GM19239 (cell line): Measurements from ENCODE around the gene XRCC4.
"Not testable (repeated sequence)": the region's sequence is repeated elsewhere in the genome, so short reads cannot be mapped to it uniquely, and the experiment has no call there.

Source experiments
- DNase-seq: peaks from one replicate; pipeline ENCODE4 v3.0.0; 2011; ENCODE audit warnings: low spot score; ENCODE audit not compliant: insufficient read length
- FAIRE-seq: peaks from 2 replicates; lab custom pipeline; 2011; peaks lifted over from hg19 to GRCh38; lab: Jason Lieb, UNC

Gene XRCC4

DNA sequence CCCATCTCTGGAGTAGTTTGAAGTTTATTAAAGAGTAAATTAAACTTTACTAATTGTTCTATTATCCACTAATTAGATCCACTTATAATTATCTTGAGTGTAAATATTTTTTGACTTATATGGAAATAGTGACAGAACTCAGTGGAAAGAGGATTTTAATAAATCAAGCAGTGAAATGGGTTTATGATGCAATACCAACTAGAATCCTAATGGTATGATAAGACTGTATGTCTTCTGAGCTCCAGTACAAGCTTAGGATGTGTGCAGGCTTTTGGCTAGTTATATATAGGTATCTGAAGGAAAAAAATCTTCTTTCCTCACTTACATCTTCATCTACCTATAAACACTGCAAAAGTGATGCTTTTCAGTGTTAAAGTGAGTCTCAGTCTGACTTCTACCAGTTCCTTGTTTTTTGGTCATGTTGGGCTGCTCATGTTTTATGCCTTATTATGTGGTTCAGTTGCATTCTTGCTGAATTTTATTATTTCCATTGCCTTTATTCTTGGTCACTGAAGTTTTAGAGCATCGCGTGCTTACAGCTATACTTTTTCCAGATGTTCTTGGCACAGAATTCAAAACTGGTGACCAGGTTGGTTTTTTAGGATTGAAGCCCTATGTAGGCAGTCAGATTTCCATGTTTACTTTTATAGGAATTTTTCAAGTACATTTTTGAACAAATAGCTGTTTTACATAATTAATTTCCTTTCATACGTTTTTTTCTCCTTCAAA, 30.5 kb downstream of the XRCC4 start:
- no peak for FAIRE-seq
- DNase-seq, result no peak

DNA sequence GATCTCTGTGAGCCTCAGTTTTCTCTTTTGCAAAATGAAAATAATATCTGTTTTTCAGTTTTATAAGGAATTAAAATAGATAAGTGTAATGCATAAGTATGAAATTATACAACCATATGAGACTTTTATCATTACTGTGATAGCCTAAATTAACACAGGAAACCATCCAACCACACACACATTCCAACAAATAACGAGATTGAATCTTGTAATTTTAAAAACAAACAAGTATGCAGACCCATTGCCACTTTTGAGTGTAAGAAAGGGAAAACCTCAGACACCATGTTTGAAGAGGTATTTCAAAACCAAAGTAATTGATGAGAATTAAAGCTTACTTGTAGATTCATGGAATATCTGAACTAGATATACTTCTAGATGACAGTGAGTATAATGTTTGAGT, 32.0 kb downstream of the XRCC4 start:
- FAIRE-seq, result no peak
- no peak for DNase-seq

DNA sequence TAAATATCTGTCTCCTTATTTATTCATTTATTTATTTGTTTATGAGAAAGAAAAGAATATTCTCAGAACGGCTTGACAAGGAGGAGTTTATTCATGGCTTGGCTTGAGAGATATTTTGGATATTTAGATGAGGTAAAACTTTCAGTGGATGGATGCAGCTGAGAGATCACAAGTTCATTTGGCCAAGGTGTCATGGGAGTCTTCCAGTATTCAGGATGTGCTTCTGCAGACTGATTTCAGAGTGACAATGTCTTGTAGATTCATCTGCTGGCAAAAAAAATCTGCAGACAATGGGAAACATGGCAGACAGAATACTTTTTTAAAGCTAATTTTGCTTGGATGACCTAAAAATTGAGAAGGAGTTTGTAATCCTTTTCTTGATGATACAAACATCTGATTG, 38.5 kb downstream of the XRCC4 start:
- FAIRE-seq, result no peak
- no peak for DNase-seq

DNA sequence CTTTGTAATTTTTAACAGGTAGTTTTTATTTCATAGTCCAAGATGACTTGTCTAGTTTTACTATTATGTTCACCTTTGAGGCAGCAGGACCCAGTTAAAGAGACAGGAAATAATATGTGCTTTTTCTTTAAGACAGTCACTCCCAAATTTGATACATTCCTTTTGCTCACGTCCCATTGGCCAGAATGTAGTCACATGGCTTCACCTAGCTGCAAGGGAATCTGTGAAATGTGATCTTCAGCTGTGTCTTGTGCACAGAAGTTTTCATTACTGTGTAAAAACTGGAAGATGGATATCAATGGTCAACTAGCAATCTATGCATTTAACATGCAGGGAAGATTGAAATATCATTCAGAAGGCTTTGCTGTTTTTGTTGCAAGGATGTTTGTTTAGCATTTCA, 41.1 kb downstream of the XRCC4 start:
- DNase-seq, result no peak
- no peak for FAIRE-seq

DNA sequence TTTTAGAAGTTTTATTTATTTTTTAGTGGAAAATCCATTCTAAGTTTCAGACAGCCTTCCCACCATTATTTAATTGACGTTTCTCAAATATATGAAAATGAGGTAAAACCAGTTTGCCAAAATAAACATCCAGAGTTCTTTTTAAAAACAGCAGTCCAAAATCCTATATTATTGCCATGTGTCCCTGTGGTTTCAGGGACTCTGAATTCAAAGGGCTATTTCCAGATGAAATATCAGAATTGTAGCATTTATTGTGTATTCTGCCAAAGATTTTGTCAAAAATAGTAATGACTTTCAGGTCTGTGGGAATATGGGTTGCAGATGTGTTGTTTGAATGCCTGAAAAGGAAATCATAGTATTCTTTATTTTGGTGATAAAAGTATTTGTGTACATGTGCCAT, 41.6 kb downstream of the XRCC4 start:
- no peak for FAIRE-seq

DNA sequence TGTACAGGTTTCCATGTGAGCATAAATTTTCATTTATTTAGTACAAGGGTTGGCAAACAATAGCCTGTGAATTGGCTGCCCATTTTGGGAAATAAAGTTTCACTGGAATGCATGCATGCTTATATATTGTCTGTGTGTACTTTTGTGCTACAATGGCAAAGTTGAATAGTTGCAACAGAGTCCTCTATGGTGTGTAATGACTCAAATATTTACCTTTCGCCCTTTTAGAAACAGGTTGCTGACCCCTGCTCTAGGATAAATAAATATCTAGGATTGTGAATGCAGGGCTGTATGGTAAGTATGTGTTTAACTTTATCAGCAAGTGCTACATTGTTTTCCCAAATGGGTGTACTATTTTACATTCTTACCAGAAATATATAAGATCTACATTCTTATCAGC, 47.2 kb downstream of the XRCC4 start:
- no peak for DNase-seq
- FAIRE-seq, result no peak

More for the DNA sequence above, 41.6 kb downstream of the XRCC4 start:
- no peak for DNase-seq

DNA sequence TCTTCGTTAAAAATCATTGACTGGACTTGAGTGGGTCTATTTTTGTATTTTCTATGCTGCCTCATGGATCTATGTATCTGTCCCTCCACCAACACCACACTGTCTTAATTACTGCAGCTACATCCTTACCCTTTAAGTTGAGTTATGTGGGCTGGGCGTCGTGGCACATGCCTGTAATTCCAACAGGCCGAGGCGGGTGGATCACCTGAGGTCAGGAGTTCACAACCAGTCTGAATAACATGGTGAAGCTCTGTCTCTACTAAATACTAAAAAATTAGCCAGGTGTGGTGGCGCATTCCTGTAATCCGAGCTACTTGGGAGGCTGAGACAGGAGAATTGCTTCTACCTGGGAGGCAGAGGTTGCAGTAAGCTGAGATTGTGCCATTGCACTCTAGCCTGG, 48.2 kb downstream of the XRCC4 start:
- no peak for DNase-seq
- no peak for FAIRE-seq

DNA sequence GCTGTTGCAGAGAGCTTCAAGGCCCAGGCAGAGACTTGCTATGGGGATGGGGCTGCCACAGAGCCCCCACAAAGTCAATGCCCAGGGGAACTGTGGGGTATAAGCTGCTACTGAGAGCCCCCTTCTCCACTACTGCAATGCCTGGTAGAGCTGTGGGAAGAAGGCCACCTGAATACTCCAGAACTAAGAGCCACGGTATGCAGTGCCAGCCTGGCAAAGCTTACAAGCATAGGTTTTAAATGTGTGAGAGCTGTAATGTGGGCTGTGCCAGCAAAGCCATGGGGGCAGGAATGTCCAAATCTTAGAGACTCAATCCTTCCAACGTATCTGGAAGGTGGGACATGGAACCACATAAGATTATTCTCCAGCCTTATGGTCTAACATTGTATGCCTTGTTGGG, 49.2 kb downstream of the XRCC4 start:
- DNase-seq, result no peak
- FAIRE-seq, result no peak

DNA sequence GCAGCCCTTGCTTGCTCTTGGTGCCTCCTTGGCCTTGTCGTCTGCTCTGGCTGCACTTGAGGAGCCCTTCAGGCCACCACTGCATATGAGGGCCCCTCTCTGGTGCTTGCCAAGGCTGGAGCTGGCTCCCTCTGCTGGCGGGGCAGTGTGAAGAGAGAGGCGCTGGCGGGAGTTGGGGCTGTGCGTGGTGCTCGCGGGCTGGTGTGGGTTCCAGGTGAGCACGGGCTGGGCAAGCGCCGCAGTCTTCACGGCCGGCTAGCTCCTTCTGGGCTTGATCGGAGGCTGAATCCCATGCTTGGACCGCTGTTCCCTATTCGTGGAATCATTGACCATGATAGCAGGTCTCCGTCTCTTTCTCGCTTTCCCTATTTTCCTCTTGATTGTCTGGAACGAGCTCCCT, 56.5 kb downstream of the XRCC4 start:
- FAIRE-seq, result no peak
- DNase-seq, result no peak

DNA sequence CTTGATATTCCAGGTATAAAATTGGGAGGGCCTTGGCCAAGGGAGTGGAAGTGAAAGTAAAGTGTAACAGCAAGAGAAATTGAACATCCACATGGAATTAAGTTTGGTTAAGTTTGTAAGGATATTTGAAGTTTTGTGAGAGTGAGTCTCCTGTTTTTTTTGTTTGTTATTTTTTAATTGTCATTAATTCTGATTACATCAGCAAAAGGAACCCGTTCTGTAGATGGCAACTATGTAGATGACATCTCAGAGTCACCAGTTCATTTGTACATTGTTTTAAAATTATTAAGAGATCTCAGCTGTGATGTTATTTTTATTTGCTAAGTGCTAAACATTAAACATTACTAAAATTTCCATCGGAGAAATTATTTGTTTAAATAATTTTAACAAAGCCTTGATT, 65.2 kb downstream of the XRCC4 start:
- DNase-seq (no peak), FAIRE-seq (no peak)

DNA sequence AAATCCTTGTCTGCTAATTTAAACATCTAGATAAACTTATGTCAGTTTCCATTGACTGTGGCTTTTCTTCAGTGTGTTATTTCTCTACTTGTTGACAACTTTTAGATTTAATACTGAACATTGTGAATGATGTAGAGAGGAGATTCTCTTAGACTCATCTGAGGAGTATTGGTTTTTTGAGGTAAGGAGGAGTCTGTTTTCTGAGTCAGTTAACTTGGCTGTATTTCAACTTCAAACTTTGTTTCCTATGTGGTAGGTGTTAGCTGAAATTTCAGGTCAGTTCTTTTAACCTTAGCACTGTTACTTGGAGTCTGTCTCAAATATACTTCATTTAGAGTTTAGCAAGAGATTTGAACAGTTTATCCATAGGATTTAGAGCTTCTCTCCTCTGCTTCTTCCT, 67.9 kb downstream of the XRCC4 start:
- FAIRE-seq, result no peak
- no peak for DNase-seq

DNA sequence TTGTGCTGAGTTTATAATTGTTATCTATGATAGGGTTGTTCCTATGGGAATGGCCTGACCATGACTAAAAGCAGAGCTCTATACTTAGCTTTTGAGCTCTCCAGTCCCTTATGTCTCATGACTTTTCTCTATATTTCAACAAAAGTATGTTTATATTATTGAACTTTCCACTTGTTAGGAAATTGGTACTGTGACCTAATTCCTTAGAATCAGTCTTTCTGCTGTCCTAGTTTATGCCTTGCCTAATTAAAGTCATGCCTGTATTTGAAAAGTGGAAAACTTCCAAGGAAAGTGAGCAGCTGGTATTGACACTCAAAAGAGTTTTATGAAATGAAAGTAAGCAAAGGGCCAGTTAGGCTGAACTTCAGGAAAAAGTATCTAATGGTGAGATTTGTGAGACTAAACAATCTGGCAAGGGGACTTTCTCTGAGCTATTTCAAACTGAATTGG, 68.6 kb downstream of the XRCC4 start:
- FAIRE-seq (no peak), DNase-seq (no peak)

DNA sequence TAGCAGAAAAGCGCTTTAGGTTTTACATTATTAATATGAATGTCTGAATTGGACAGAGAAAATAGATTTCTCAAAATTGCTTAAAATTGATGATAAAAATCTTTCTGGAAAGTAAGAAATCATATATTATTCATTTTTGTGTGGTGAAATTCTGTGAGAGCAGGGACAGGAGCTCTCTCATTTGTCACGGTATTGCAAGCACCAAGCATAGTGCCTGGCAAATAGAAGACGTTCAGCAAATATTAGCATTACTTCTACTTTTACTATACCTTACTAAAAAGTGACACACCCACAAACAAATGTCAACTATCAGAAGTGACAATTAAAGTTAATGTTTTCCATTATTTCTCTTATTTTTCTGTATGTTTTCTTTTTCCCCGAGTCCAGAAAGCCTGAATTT, 69.1 kb downstream of the XRCC4 start:
- FAIRE-seq, result no peak

DNA sequence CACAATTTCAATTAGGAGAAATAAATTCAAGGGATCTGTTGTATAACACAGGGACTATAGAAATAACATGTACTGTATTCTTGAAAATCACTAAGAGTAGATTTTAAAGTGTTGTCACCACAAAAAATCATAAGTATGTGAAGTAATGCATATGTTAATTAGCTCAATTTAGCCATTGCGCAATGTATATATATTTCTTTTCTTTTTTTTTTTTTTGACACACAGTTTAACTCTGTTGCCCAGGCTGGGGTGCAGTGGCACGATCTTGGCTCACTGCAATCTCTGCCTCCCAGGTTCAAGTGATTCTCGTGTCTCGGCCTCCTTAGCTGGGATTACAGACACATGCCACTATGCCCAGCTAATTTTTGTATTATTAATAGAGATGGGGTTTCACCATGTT, 70.2 kb downstream of the XRCC4 start:
- DNase-seq (no peak), FAIRE-seq (no peak)

More for the DNA sequence above, 69.1 kb downstream of the XRCC4 start:
- DNase-seq, result no peak

DNA sequence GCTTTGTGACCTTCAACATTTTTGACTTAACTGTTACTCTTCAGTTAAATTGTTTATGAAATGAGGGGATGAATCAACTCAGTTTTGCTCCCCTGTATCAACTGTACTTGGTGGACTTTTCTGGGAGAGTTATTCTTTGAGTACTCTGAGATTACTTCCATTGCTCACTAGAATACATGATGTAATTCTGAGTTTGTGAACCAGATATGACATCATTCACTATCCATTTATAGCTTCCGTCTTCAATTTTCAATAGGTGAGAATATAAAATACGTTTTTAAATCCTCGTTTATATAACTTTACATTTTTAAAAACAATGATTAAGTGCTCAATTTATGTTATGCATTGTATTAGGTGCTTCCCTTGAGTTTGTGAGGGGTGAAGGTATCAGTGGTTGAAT, 71.0 kb downstream of the XRCC4 start:
- DNase-seq (no peak), FAIRE-seq (no peak)

DNA sequence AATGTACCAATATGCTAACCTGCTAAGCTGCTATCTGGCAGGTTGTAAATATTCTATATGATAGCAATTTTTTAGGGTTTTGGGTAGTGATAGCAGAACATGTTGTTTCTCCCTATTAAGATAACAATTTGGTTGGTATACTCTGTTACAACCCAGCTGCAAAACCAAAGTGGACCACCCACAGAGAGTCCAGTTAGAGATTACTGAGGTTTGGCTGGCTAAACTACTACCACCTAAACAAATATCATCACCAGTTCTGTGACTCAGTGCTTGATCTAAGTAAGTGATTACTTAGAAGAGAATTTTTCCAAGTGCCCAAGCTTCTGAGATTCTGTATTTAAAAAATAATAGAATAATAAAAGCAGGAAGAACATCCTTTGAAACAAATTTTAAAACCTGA, 72.3 kb downstream of the XRCC4 start:
- DNase-seq, result no peak
- FAIRE-seq, result no peak

DNA sequence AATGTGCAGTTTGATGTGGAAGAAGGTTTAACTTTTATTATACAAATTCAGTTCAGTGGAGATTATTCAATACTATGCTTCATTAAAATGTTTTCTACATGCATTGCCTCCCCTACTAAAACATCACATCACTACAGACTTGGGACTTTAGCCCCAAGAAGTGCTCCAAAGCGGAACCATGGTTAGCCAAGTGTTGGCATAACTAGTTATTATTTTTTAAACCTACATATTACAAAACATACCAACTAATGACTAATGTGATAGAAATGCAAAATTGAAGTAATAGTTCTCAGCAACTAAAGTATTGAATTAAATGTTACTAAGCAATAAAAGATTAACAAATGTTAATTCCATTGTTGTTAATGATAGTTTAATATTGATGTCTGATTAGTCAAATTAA, 74.5 kb downstream of the XRCC4 start:
- no peak for FAIRE-seq
- no peak for DNase-seq

DNA sequence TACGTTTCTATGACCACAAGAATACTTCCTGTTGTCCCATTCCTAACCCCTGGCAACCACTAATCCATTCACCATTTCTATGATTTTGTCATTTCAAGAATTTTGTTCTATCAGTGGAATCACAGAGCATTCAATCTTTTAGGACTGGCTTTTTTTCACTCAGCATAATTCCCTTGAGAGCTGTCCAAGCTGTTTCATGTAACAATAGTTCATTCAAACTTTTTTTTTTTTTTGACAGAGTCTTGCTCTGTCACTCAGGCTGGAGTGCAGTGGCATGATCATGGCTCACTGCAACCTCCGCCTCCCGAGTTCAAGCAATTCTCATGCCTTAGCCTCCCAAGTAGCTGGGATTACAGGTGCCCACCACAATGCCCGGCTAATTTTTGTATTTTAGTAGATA, 75.6 kb downstream of the XRCC4 start:
- DNase-seq, FAIRE-seq: not testable (repeated sequence)

DNA sequence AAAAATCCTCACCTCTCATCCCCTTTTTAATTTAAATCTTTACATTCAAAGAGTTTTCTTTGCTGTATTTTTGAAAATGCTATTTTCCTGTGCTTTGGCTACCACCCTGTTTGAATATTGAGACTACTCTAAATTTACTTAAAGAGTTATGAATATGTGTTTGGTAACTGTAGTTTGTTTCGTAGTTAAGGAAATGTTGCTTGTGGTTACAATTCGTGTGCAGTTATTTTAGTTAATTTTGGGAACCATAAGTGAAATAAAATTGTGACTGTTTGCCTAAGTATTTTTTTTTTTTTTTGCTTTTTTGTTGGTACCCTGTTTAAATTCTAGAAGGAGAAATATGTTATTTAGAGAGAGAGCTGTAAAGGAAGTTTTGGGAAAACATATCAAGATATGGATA, 78.7 kb downstream of the XRCC4 start:
- FAIRE-seq (no peak), DNase-seq (no peak)

DNA sequence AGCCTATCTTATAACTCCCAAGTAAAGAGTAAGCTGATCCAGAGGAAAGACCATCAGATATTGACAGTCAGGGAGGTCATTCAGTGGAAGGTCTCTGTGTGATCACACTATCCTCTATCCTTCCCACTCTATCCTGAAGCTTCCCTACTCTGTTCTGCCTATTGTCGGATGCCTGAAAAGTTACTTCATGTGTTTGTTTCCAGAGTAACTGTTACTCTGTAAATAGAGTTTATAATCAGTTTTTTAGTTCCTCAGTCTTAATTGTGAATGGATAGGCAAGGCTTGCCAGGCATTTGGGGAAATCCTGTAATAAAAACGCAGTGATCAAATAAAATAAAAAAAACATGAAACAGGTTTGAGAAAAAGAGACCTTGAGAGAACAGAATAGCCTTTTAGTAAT, 79.8 kb downstream of the XRCC4 start:
- FAIRE-seq (no peak), DNase-seq (no peak)

DNA sequence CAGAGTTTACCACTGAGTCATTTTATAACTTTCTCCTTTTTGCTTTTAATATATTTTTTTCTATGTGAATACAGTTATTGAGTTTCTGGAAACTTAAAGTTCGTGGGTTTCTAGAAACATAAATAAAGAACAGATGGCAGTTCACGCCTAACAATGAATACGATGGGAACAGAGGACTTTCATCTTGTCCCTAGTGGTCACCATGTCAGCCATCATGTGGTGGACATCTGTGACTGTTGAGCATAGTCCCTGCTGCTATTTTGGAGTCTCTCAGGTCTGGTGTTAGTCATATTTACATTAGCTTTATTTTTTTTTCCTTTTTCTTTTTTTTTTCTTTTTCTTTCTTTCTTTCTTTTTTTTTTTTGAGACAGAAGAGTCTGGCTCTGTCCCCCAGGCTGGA, 85.3 kb downstream of the XRCC4 start:
- DNase-seq, result no peak
- no peak for FAIRE-seq

DNA sequence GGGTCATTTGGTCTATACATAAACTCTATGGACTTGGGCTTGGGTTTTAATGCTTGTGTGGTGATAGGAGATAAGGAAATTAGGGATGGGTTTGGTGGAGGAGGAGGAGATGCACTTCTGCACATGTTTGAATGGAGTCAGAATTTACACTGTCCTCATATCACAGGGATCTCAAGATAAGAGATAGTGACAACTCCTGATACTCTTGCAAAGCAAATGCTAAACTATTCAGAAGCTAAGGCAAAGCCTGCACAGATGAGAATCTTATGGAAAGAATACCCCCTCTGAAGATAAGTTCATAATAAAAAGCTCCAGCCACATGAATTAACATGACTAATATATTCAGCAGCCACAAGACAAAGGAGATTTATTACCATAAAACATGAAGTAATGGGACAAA, 90.2 kb downstream of the XRCC4 start:
- no peak for DNase-seq
- FAIRE-seq, result no peak
